OCI-LY7 (cell line): ENCODE results near the gene HACD3. TPM values are rescaled to one million over a fixed set of nuclear protein-coding genes. Genes with fewer than 3 reads are reported as not detected.
A peak's percentile ranks its signal among the peaks of the same experiment; 100 is the strongest.

Experiments
- BruUV-seq: library from RNA; stranded (reverse); fragments of 400-500 nt; replicated peaks from 2 replicates; lab custom pipeline; 2021; lab: Mats Ljungman, UMichigan
- CTCF ChIA-PET: fragments of 300-600 bp; sonication (Branson Sonifier 250); formaldehyde crosslinking; loops from one replicate; lab custom pipeline; 2022; ENCODE audit warnings: antibody characterized with exemption; ENCODE audit not compliant: unreplicated experiment; lab: Charles Lee
- POLR2A ChIA-PET: fragments of 300-600 bp; sonication (Branson Sonifier 250); formaldehyde crosslinking; loops from one replicate; lab custom pipeline; 2022; ENCODE audit warnings: antibody characterized with exemption; lab: Charles Lee
- DNase-seq: peaks from one replicate; pipeline ENCODE4 v3.0.0-alpha.2; 2015; ENCODE audit warnings: low spot score
- H2AFZ ChIP-seq: fragments of 200-600 bp; sonication (generic), shearing (Covaris generic); 2 replicates; pipeline ENCODE4 v1.6.1; 2014; ENCODE audit warnings: mild to moderate bottlenecking, antibody characterized with exemption, low read length, moderate library complexity
- H3K27ac ChIP-seq: fragments of 200-600 bp; sonication (generic); 2 replicates; pipeline ENCODE4 v1.5.1; 2014; ENCODE audit warnings: mixed run types, low read depth, mild to moderate bottlenecking, moderate library complexity, low read length, inconsistent platforms; ENCODE audit not compliant: poor library complexity, severe bottlenecking
- H3K36me3 ChIP-seq: fragments of 200-600 bp; sonication (generic); 2 replicates; pipeline ENCODE4 v1.6.1; 2014; ENCODE audit warnings: mild to moderate bottlenecking, antibody characterized with exemption, low read length, moderate library complexity, mixed read lengths; ENCODE audit not compliant: insufficient read depth
- H3K4me1 ChIP-seq: fragments of 200-600 bp; sonication (generic); 2 replicates; pipeline ENCODE4 v1.5.1; 2014; ENCODE audit warnings: mild to moderate bottlenecking, low read length; ENCODE audit not compliant: insufficient read depth, poor library complexity, severe bottlenecking
- H3K4me2 ChIP-seq: fragments of 200-600 bp; sonication (generic); 2 replicates; pipeline ENCODE4 v1.6.1; 2014; ENCODE audit warnings: mild to moderate bottlenecking, low read length
- H3K4me3 ChIP-seq: fragments of 200-600 bp; sonication (generic); 2 replicates; pipeline ENCODE4 v1.5.1; 2014; ENCODE audit warnings: mild to moderate bottlenecking, low read depth, low read length; ENCODE audit not compliant: poor library complexity, severe bottlenecking
- H3K79me2 ChIP-seq: fragments of 200-600 bp; sonication (generic); 2 replicates; pipeline ENCODE4 v1.6.1; 2016; ENCODE audit warnings: low read depth, mild to moderate bottlenecking, low read length, moderate library complexity, mixed read lengths; ENCODE audit not compliant: insufficient read depth
- H3K9me2 ChIP-seq: fragments of 200-600 bp; sonication (generic); 2 replicates; pipeline ENCODE4 v1.6.1; 2016; ENCODE audit warnings: mild to moderate bottlenecking, low read length, mixed read lengths; ENCODE audit not compliant: insufficient read depth
- H3K9me3 ChIP-seq: fragments of 200-600 bp; sonication (generic); 2 replicates; pipeline ENCODE4 v1.6.1; 2014; ENCODE audit warnings: mild to moderate bottlenecking, mixed run types, low read length, mixed read lengths
- H4K20me1 ChIP-seq: fragments of 200-600 bp; sonication (generic); 2 replicates; pipeline ENCODE4 v1.6.1; 2014; ENCODE audit warnings: mild to moderate bottlenecking, antibody characterized with exemption, low read length, moderate library complexity, mixed read lengths; ENCODE audit not compliant: insufficient read depth
- EZH2phosphoT487 ChIP-seq: fragments of 200-600 bp; sonication (generic); IDR thresholded peaks from 2 replicates; pipeline ENCODE4 v1.6.1; 2018; ENCODE audit warnings: low read depth, borderline replicate concordance, mild to moderate bottlenecking, mixed run types, antibody characterized with exemption, low read length, moderate library complexity, mixed read lengths
- intact Hi-C: fragments of 100-400 bp; cut with micrococcal nuclease; formaldehyde crosslinking; loops from one replicate; pipeline ENCODE4 v1.10.0; 2022; ENCODE audit not compliant: unreplicated experiment
- total RNA-seq, 2 experiments: library from RNA; depleted of rRNA in 1 of 2; stranded (reverse); fragments of >200 nt in 1 of 2; shearing (Covaris generic) in 1 of 2; gene quantifications; 2 replicates each; pipeline ENCODE4 v1.2.3, GENCODE V29; 2014 to 2022
- TF ChIP-seq, protein P1 (sequence below): fragments of 200-600 bp; sonication (generic); conservative IDR thresholded peaks from 2 replicates; pipeline ENCODE4 v1.5.1; 2014; ENCODE audit warnings: mild to moderate bottlenecking, antibody characterized with exemption, low read length, moderate library complexity, mixed read lengths

The HACD3 gene
- total RNA-seq, 2 experiments from 2014 or later = 29.2 to 50.5 TPM

- Histone ChIP-seq H3K9me2 (no peaks in the 10 kb centered on the region), H3K36me3 (peaks cover 79% of the 10 kb centered on the region), H3K9me3 (no peaks in the 10 kb centered on the region), H3K4me1 (no peaks in the 10 kb centered on the region), H3K4me2 (no peak overlapping the region), H3K79me2 (no peaks in the 10 kb centered on the region), H3K27ac (no peak overlapping the region), H4K20me1 (no peaks in the 10 kb centered on the region), H3K4me3 (no peak overlapping the region), H2AFZ (no peak overlapping the region)
- DNase-seq = no peak
- BruUV-seq = TSS peak; percentile 1
- CTCF ChIA-PET = interaction anchor here (1.0 kb wide), 1 partner anchor 14 kb away, joined by 3 read pairs; no protein-coding TSS in a partner anchor
- intact Hi-C loops = no loop called here
- TF ChIP-seq, protein P1, sequence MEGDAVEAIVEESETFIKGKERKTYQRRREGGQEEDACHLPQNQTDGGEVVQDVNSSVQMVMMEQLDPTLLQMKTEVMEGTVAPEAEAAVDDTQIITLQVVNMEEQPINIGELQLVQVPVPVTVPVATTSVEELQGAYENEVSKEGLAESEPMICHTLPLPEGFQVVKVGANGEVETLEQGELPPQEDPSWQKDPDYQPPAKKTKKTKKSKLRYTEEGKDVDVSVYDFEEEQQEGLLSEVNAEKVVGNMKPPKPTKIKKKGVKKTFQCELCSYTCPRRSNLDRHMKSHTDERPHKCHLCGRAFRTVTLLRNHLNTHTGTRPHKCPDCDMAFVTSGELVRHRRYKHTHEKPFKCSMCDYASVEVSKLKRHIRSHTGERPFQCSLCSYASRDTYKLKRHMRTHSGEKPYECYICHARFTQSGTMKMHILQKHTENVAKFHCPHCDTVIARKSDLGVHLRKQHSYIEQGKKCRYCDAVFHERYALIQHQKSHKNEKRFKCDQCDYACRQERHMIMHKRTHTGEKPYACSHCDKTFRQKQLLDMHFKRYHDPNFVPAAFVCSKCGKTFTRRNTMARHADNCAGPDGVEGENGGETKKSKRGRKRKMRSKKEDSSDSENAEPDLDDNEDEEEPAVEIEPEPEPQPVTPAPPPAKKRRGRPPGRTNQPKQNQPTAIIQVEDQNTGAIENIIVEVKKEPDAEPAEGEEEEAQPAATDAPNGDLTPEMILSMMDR = no peak
- no peak for TF ChIP-seq EZH2phosphoT487
- POLR2A ChIA-PET = interaction anchor here (0.7 to 1.1 kb wide), 4 partner anchors 8 to 238 kb away, joined by 3 to 4 read pairs (median 4); no protein-coding TSS in a partner anchor
Measured at GRCh38 chr15:65559941-65560340, 29.7 kb downstream of the HACD3 start.

GRCh38 chr15:65561934-65562333 lies 31.7 kb downstream of the HACD3 start:
- no peaks in the 10 kb centered on the region for H3K79me2 ChIP-seq
- H3K4me2 ChIP-seq = no peak overlapping the region

GRCh38 chr15:65569728-65570127 lies 39.5 kb downstream of the HACD3 start:
- intact Hi-C loops = no loop called here
- H3K27ac ChIP-seq = no peak overlapping the region
- no peak overlapping the region for H2AFZ ChIP-seq
- no peaks in the 10 kb centered on the region for H3K79me2 ChIP-seq
- BruUV-seq = no TSS peak
- ChIA-PET POLR2A (interaction anchor here (1.2 kb wide), 1 partner anchor 11 kb away, joined by 3 read pairs; no protein-coding TSS in a partner anchor), CTCF (no interaction called here)
- H3K9me3 ChIP-seq = 0 out of 2 replicates have a peak, but pooled peaks cover 16% of the 10 kb centered on the region
- H4K20me1 ChIP-seq = no peaks in the 10 kb centered on the region
- H3K36me3 ChIP-seq = peaks cover 86% of the 10 kb centered on the region
- TF ChIP-seq, protein P1 = no peak
- no peak for TF ChIP-seq EZH2phosphoT487
- no peak overlapping the region for H3K4me2 ChIP-seq
- H3K4me1 ChIP-seq = no peaks in the 10 kb centered on the region
- no peaks in the 10 kb centered on the region for H3K9me2 ChIP-seq
- no peak overlapping the region for H3K4me3 ChIP-seq
- no peak for DNase-seq

More at GRCh38 chr15:65561934-65562333, 31.7 kb downstream of the HACD3 start:
- Histone ChIP-seq H2AFZ (no peak overlapping the region), H3K27ac (no peak overlapping the region), H3K4me1 (no peaks in the 10 kb centered on the region), H3K36me3 (peaks cover 94% of the 10 kb centered on the region), H3K4me3 (no peak overlapping the region), H4K20me1 (no peaks in the 10 kb centered on the region), H3K9me3 (0 out of 2 replicates have a peak, but pooled peaks cover 9% of the 10 kb centered on the region), H3K9me2 (no peaks in the 10 kb centered on the region)
- intact Hi-C loops = no loop called here
- no peak for DNase-seq
- ChIA-PET CTCF (no interaction called here), POLR2A (no interaction called here)
- no peak for TF ChIP-seq EZH2phosphoT487
- TF ChIP-seq, protein P1 = no peak
- BruUV-seq = no TSS peak
